Activated CD8-positive, alpha-beta memory T cell treated with anti-CD3 and anti-CD28 coated beads, Interleukin-2, amount 50 U/mL, for 24 hours (primary cell): ENCODE measurements around the gene TMPRSS9.
"Not testable (repeated sequence)": the region's sequence is repeated elsewhere in the genome, so short reads cannot be mapped to it uniquely, and the experiment has no call there.

Source experiments
- DNase-seq: peaks from one replicate; pipeline ENCODE4 v3.0.0-alpha.2; 2020; ENCODE audit errors: extremely low read depth

Gene TMPRSS9

GRCh38 chr19:2394054-2394441, 34.0 kb downstream of the TMPRSS9 start:
- DNase-seq: no peak

GRCh38 chr19:2394442-2395292, 34.6 kb downstream of the TMPRSS9 start:
- DNase-seq: no peak

- DNase-seq: not testable (repeated sequence)
These were observed 35.3 kb downstream of the TMPRSS9 start for GRCh38 chr19:2395293-2395829.

GRCh38 chr19:2397173-2397572, 37.1 kb downstream of the TMPRSS9 start:
- DNase-seq: not testable (repeated sequence)

GRCh38 chr19:2398735-2399305, 38.8 kb downstream of the TMPRSS9 start:
- no peak for DNase-seq

GRCh38 chr19:2399582-2399981, 39.5 kb downstream of the TMPRSS9 start:
- DNase-seq: no peak

GRCh38 chr19:2408247-2408646, 48.2 kb downstream of the TMPRSS9 start:
- DNase-seq: no peak

- no peak for DNase-seq
These were observed 49.4 kb downstream of the TMPRSS9 start for GRCh38 chr19:2409352-2409912.

- DNase-seq: no peak
These were observed 50.0 kb downstream of the TMPRSS9 start for GRCh38 chr19:2410023-2410422.

GRCh38 chr19:2411709-2412108, 51.6 kb downstream of the TMPRSS9 start:
- DNase-seq: no peak

GRCh38 chr19:2412449-2412848, 52.4 kb downstream of the TMPRSS9 start:
- DNase-seq: no peak

- DNase-seq: no peak
These were observed 53.1 kb downstream of the TMPRSS9 start for GRCh38 chr19:2413159-2413558.

- DNase-seq: no peak
These were observed 53.6 kb downstream of the TMPRSS9 start for GRCh38 chr19:2413629-2414028.

GRCh38 chr19:2415281-2415972, 55.4 kb downstream of the TMPRSS9 start:
- DNase-seq: no peak

GRCh38 chr19:2415973-2416319, 55.9 kb downstream of the TMPRSS9 start:
- DNase-seq: no peak

- DNase-seq: no peak
These were observed 56.4 kb downstream of the TMPRSS9 start for GRCh38 chr19:2416321-2417097.

- not testable (repeated sequence) for DNase-seq
These were observed 57.4 kb downstream of the TMPRSS9 start for GRCh38 chr19:2417436-2417835.

GRCh38 chr19:2417881-2418406, 57.9 kb downstream of the TMPRSS9 start:
- no peak for DNase-seq

GRCh38 chr19:2419754-2420153, 59.7 kb downstream of the TMPRSS9 start:
- no peak for DNase-seq

GRCh38 chr19:2420490-2420889, 60.4 kb downstream of the TMPRSS9 start:
- no peak for DNase-seq

- no peak for DNase-seq
These were observed 61.7 kb downstream of the TMPRSS9 start for GRCh38 chr19:2421581-2422306.
